Measurements from ENCODE around the gene CD300E. TPM values are rescaled to one million over a fixed set of nuclear protein-coding genes. Genes with fewer than 3 reads are reported as not detected.

The CD300E gene
- total RNA-seq, 1 experiment from 2014 or later: not detected

- Mint-ChIP-seq H3K36me3 (ENCODE audit: insufficient read depth, unreplicated experiment) (no peaks in the 10 kb centered on the region), H3K27ac (ENCODE audit: unreplicated experiment) (no peak overlapping the region), H3K9me3 (ENCODE audit: low read depth, unreplicated experiment) (peaks cover 3% of the 10 kb centered on the region), H3K4me1 (ENCODE audit: low read depth, unreplicated experiment) (no peaks in the 10 kb centered on the region), H3K27me3 (ENCODE audit: unreplicated experiment) (peaks cover 100% of the 10 kb centered on the region), H3K4me3 (ENCODE audit: low read depth, unreplicated experiment) (no peak overlapping the region)
- BruUV-seq (replicated peaks): no TSS peak
- DNase-seq: no peak
- no peak for TF ChIP-seq CTCF (IDR thresholded peaks at IDR 0.05; ENCODE audit: unreplicated experiment)
- CTCF ChIA-PET: no interaction called here
- intact Hi-C loops (cut with micrococcal nuclease; ENCODE audit: unreplicated experiment): no loop called here
These were observed 2.1 kb upstream of the CD300E start for GRCh38 chr17:74625661-74626060.

- no TSS peak for BruUV-seq (replicated peaks)
- Mint-ChIP-seq H3K4me3 (ENCODE audit: low read depth, unreplicated experiment) (no peak overlapping the region), H3K4me1 (ENCODE audit: low read depth, unreplicated experiment) (no peaks in the 10 kb centered on the region), H3K9me3 (ENCODE audit: low read depth, unreplicated experiment) (peaks cover 3% of the 10 kb centered on the region), H3K27me3 (ENCODE audit: unreplicated experiment) (peaks cover 99% of the 10 kb centered on the region), H3K36me3 (ENCODE audit: insufficient read depth, unreplicated experiment) (no peaks in the 10 kb centered on the region), H3K27ac (ENCODE audit: unreplicated experiment) (no peak overlapping the region)
- DNase-seq: no peak
- CTCF ChIA-PET: interaction anchor here (0.5 kb wide), 1 partner anchor 16 kb away, joined by 3 read pairs; no protein-coding TSS in a partner anchor
- no peak for TF ChIP-seq CTCF (IDR thresholded peaks at IDR 0.05; ENCODE audit: unreplicated experiment)
- intact Hi-C loops (cut with micrococcal nuclease; ENCODE audit: unreplicated experiment): no loop called here
These were observed 593 bp upstream of the CD300E start for GRCh38 chr17:74624131-74624530.

- CTCF ChIA-PET: interaction anchor here (0.6 kb wide), 1 partner anchor 1170 kb away, joined by 4 read pairs; no protein-coding TSS in a partner anchor
- no peak for TF ChIP-seq CTCF (IDR thresholded peaks at IDR 0.05; ENCODE audit: unreplicated experiment)
- no peak for DNase-seq
- no peak overlapping the region for H3K27ac Mint-ChIP-seq (ENCODE audit: unreplicated experiment)
- no TSS peak for BruUV-seq (replicated peaks)
- peaks cover 97% of the 10 kb centered on the region for H3K27me3 Mint-ChIP-seq (ENCODE audit: unreplicated experiment)
- H3K36me3 Mint-ChIP-seq (ENCODE audit: insufficient read depth, unreplicated experiment): no peaks in the 10 kb centered on the region
- intact Hi-C loops (cut with micrococcal nuclease; ENCODE audit: unreplicated experiment): no loop called here
- no peaks in the 10 kb centered on the region for H3K4me1 Mint-ChIP-seq (ENCODE audit: low read depth, unreplicated experiment)
- H3K4me3 Mint-ChIP-seq (ENCODE audit: low read depth, unreplicated experiment): no peak overlapping the region
- H3K9me3 Mint-ChIP-seq (ENCODE audit: low read depth, unreplicated experiment): peaks cover 3% of the 10 kb centered on the region
These were observed 4.4 kb downstream of the CD300E start for GRCh38 chr17:74619077-74619673.

- Mint-ChIP-seq H3K27ac (ENCODE audit: unreplicated experiment) (no peak overlapping the region), H3K27me3 (ENCODE audit: unreplicated experiment) (peaks cover 90% of the 10 kb centered on the region), H3K9me3 (ENCODE audit: low read depth, unreplicated experiment) (no peaks in the 10 kb centered on the region), H3K36me3 (ENCODE audit: insufficient read depth, unreplicated experiment) (no peaks in the 10 kb centered on the region), H3K4me1 (ENCODE audit: low read depth, unreplicated experiment) (no peaks in the 10 kb centered on the region), H3K4me3 (ENCODE audit: low read depth, unreplicated experiment) (no peak overlapping the region)
- no TSS peak for BruUV-seq (replicated peaks)
- CTCF ChIA-PET: interaction anchor here (0.6 kb wide), 1 partner anchor 585 kb away, joined by 10 read pairs; no protein-coding TSS in a partner anchor
- DNase-seq: no peak
- TF ChIP-seq CTCF (IDR thresholded peaks at IDR 0.05; ENCODE audit: unreplicated experiment): no peak
- intact Hi-C loops (cut with micrococcal nuclease; ENCODE audit: unreplicated experiment): no loop called here
These were observed 5.1 kb downstream of the CD300E start for GRCh38 chr17:74618451-74618850.
